GM13976 (cell line): ENCODE data around the gene MAPK4.

Experiments used
- DNase-seq: peaks from one replicate; pipeline ENCODE4 v3.0.0; 2012; ENCODE audit warnings: low spot score
- in situ Hi-C: fragments of 300-500 bp; cut with MboI; formaldehyde crosslinking; loops from one replicate; pipeline ENCODE4 v1.12.0; 2022; ENCODE audit warnings: low sequenced_read_pairs, mixed read lengths, inconsistent platforms; ENCODE audit not compliant: unreplicated experiment
- TF ChIP-seq, protein P1 (sequence below): IDR thresholded peaks from 2 replicates; pipeline ENCODE4 v1.5.1; 2012; ENCODE audit warnings: borderline replicate concordance, mild to moderate bottlenecking; ENCODE audit not compliant: insufficient read depth; ENCODE audit errors: extremely low read depth, missing control alignments, control extremely low read depth

Gene MAPK4

DNA sequence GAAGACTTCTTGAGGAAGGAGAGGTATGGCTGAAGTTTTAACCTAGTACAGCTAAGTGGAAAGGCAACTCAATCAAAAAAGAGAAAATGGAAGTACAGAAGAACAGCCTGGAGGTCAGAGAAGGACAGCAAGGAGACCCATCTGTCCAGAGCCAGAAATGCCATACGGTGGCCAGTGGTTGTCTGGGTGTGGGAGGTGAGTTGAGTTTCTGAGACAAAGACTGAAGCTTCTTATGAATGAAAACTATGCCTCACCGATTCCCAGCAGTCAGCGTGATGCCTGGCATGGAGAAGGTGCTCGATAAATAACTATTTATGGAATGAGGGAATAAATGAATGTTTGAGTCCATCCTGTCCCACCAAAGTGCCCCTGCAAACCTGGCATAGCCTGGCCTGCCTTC lies 161.1 kb downstream of the MAPK4 start:
- DNase-seq: no peak
- TF ChIP-seq, protein P1, sequence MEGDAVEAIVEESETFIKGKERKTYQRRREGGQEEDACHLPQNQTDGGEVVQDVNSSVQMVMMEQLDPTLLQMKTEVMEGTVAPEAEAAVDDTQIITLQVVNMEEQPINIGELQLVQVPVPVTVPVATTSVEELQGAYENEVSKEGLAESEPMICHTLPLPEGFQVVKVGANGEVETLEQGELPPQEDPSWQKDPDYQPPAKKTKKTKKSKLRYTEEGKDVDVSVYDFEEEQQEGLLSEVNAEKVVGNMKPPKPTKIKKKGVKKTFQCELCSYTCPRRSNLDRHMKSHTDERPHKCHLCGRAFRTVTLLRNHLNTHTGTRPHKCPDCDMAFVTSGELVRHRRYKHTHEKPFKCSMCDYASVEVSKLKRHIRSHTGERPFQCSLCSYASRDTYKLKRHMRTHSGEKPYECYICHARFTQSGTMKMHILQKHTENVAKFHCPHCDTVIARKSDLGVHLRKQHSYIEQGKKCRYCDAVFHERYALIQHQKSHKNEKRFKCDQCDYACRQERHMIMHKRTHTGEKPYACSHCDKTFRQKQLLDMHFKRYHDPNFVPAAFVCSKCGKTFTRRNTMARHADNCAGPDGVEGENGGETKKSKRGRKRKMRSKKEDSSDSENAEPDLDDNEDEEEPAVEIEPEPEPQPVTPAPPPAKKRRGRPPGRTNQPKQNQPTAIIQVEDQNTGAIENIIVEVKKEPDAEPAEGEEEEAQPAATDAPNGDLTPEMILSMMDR: no peak
- in situ Hi-C loops: no loop called here

DNA sequence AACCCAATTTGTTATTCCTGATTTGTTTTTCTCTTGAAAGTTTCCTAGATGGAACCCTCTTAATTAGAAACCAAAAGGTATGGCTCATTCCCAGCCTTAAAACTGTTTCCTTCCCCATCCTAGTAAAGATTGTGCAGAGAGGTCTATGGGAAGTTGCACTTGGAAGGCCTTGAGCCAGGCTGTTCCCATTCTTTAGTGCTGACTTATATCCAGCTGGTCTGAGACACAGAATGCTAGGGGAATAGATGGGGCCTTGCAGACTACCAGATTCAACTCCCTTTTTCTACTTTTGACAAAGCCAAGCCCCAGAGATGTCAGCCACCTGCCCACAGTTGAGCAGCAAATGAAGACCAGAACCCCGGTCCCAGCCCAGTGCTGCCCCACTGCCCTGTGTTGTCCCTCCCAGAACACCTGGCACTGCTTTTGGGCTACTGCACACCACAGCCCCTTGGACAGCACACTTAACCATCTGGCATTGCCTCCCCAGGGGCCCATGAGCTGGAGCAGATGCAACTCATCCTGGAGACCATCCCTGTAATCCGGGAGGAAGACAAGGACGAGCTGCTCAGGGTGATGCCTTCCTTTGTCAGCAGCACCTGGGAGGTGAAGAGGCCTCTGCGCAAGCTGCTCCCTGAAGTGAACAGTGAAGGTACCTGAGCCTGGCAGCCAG lies 161.7 kb downstream of the MAPK4 start:
- TF ChIP-seq, protein P1: no peak

GRCh38 chr18:50722311-50722710 lies 162.4 kb downstream of the MAPK4 start:
- TF ChIP-seq, protein P1: no peak
- in situ Hi-C loops: no loop called here
- no peak for DNase-seq

More for the DNA sequence above, 161.7 kb downstream of the MAPK4 start:
- DNase-seq: no peak
- in situ Hi-C loops: no loop called here

- DNase-seq: no peak
- in situ Hi-C loops: no loop called here
- TF ChIP-seq, protein P1: no peak
Observed at GRCh38 chr18:50724751-50725151, 164.9 kb downstream of the MAPK4 start.

- in situ Hi-C loops: no loop called here
- peak; percentile 65 for DNase-seq
- TF ChIP-seq, protein P1: no peak
Observed at GRCh38 chr18:50726960-50727589, 167.2 kb downstream of the MAPK4 start.

- TF ChIP-seq, protein P1: no peak
- in situ Hi-C loops: no loop called here
Observed at GRCh38 chr18:50727721-50728471, 168.0 kb downstream of the MAPK4 start.

More at GRCh38 chr18:50727721-50728471, 168.0 kb downstream of the MAPK4 start:
- DNase-seq: no peak
